ENCODE results near the gene IBSP. TPM values are rescaled to one million over a fixed set of nuclear protein-coding genes. Genes with fewer than 3 reads are reported as not detected.

The IBSP gene
- total RNA-seq, 1 donor from 2014 or later, result not detected

DNA sequence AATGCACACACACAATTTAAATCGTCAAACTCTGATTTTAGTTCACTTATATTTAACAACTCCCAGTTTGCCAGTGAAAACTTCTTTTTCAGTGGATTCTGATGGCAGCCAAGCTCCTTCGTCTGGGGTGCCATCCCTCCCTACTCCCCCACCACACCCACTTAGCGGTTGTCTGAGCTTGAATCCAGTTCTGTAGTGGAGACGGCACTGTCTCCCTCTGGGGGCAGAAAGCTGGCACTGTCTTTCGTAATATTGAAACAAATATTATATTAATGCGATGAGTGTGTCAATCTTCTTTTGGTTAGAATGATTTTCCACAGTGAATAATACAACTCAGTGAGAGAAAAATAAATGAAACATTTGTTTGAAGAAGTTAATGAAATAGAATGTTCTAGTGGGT lies 38.9 kb downstream of the IBSP start:
- no peak for DNase-seq

DNA sequence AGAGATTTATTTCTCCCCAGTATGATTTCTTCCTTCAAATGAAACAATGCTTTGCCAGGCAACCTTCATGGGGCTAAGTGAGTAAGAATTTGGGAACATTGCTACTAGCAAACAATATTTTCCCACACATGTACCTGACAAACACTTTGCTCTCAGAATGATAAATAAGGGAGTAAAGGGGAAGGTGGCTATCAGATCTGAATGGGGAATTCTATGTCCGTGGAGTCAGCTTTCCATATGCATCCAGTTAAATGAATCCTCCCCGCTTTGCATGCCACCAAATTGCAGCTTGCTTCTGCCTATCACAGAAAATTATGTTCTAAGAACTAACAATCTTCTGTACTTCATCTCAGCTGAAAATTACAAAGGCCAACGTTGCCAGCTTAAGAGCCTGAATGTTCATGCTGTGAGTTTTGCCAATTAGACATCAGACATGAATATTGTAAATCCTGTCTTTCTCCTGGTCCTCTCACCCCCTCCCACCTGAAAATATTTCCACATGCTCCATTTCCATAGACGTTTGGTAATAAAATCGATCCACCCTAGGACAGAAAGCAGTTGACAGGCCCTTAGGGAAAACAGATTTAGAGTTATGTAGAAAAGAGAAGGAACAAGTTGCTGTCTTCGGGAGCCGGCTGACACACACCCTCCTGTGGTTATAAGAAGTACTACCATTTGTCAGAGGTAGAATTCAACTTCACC lies 39.7 kb downstream of the IBSP start:
- DNase-seq, result no peak

DNA sequence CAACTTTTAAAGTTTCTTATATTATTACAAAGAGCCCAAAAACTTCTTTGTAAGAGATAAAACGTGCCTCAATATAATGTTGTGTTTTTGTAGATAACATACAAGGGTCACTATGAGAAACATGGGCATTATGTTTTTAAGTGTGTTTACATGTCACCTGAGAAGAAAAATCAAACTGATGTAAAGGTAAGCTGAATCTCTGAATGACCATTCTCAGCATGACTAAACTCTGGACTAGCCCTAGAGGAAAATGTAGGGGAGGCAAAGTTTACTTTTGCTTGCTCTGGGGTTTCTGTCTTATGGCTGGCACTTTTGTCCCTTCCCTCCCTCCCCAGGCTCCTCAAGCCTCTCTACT lies 40.2 kb downstream of the IBSP start:
- DNase-seq, result no peak

DNA sequence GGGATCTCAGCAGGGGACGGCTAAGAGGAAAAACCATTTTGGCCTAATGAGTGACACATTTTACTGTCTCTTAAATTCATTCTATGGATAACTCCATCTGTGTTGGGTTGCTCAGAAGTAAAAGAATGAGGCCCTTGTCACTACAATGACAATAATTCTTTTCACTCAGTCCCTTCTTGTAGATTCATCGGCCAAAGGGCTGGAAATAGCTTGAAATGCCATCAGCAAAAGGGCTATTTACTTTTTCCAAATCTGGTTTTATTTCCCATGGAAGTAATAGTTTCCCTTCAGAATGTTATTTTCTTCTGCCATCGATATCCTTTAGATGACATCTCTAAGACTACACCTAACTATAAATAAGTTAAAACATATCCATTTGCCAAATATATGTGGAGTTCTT lies 40.8 kb downstream of the IBSP start:
- DNase-seq, result no peak

DNA sequence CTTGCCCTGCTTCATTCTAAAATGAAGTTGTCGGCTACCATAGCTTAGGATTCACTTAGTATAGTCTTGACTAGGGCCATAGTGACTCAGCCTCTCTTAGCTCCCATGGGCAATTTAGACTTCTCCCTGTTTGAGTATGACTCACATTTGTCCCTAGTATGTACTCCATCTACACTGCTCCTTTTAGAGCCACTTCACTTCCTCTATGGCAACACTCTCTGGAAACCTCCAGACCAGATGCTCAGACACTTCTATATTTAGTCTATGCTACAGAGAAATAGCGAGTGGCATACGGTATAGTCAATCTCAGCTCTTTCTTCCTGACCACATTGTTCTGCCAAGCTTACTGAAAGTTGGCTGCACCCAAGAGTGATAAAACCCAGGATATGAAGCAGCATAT lies 44.6 kb downstream of the IBSP start:
- DNase-seq, result peak; percentile 46

DNA sequence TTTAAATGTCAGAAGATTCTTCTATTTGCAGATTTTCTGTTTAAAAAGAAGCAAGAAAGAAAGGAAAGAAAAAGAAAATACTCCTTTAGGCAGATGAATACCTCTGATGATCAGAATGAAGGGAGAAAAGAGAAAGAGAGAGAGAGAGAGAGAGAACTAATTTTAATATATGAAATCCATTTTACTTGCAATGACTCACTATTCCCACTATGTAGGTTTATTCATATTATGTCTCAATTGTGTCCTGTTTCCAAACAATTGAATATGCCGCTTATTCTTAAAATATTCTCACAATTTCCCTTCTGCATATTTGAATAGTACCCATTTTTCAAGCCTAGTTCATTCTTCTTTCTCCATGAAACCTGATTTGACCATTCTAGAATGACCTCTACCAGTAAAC lies 45.1 kb downstream of the IBSP start:
- DNase-seq, result no peak

DNA sequence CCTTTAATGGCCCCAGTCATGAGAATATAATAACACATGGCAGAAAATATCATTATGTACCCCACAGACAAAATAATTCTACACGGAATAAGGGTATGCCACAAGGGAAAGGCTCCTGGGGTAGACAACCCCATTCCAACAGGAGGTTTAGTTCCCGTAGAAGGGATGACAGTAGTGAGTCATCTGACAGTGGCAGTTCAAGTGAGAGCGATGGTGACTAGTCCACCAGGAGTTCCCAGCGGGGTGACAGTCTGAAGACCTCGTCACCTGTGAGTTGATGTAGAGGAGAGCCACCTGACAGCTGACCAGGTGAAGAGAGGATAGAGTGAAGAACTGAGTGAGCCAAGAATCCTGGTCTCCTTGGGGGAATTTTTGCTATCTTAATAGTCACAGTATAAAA lies 46.9 kb downstream of the IBSP start:
- DNase-seq, result no peak

DNA sequence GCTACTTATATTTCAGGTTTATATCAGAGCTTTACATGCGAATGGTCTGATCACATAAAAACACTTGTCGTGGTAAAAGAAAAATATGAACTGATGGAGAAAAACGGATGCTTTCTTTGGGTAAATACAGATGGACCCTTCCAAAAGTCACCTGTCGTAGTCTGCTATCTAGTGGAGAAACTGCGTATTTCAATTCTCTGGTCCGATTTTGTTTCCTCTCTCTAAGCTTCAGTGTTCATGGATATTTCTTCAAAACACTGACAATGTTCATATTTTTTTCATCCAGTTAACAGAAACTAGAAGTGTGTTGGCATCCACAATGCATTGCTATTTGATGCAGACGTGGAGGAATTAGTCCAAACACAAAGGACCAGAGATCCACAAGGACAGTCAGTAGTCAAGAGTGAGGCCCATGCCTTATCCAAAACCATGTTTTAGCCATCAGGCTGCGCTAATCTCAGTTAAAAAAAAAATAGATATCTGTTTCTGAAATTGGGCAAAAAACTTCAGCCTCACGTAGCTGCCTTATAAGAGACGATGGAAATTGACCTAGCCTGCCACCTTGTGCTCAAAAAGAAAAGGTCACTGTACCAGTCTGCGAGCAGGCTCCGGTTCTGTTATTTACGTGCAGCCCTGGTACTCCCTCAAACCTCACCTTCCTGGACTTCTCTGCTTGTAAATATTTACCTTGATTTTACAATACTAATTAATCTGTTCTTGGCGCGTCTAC lies 49.4 kb downstream of the IBSP start:
- DNase-seq, result no peak

DNA sequence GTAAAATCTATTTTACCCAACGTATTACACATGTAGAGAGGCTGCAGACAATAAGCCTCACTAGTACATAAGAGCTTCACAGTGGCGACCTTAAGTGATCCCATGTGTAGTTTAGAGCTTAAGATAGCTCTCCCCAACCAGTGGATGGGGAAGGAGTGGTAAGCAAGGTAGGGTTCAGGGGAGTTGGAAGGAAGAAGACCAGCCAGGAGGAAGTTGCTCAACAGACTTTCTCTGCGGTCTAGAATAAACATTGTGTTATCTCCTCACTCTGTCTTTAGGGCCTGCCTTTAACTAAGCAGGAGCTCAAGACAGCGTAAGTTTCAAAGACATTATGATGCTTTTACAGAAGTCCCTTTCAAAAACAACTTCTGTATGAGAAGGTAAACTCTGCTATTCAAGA lies 50.3 kb downstream of the IBSP start:
- DNase-seq, result no peak

DNA sequence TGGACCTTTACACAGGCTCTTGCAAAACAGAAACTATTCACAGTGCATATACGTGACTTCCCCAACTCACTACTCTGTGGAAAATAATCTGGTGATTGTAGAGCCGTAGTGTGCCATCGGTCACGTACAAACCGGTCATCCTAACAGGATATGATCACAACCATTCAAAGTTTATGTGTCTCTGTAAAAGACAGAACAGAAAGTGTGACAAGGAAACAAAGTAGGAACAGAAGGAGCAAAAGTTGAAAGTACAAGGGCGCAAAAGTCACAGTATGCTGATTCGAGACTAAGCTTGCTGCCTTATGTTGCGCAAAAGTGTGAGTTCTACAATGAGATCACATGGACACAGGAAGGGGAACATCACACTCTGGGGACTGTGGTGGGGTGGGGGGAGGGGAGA lies 52.0 kb downstream of the IBSP start:
- DNase-seq, result no peak

DNA sequence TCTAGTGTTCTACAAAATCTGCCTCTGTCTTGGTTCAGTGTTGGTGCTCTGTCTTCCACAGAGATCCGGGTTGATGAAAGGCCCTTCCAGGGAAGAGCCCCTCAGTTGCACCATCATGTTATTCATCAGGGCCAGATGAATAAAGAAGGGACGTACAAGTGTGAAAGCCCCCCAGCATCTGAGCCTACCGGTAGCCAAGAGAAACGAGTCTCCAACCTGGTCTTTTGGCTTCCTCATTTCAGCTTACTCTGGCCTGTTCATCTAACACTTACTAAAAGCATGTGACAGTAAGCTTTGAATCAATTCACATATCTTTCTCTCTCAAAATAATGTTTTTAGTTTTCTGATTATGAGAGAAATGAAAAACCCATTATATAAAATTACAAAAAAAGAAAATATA lies 52.6 kb downstream of the IBSP start:
- DNase-seq, result no peak

DNA sequence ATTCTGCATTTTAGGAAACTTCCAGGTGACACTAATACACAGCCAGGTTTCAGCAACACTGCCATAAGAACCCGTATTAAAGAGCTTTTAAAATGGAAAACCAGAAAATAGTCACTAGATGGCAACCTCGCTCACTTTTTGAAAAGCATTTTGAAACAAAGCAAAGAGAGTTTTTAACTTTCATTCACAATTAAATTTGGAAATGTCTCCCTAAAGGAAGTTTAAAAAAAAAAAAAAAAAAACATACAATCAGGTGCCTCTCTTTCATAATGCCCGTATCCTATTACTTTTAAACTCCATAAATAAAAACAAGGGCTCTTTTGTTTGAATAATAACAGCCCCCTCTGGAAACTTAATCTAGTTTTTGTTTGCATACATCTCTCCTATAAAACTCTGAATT lies 53.8 kb downstream of the IBSP start:
- no peak for DNase-seq

DNA sequence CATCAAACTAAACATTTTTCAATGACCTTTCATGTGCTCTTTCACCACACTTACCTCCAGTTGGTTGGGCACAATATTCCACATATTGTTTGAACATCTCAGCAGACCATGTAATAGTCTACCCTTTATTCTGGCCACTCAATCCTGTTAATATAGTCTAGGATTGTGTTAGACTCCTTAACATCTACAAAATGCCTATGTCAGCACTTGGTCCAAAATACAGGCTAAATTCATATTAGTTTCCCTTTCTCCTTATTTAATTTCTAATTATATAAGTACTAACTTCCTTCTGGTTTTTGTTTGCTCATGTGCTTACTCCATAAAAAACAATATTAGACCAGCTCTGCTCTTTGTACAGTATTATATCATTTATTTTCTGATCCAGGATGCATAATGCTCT lies 54.5 kb downstream of the IBSP start:
- no peak for DNase-seq

DNA sequence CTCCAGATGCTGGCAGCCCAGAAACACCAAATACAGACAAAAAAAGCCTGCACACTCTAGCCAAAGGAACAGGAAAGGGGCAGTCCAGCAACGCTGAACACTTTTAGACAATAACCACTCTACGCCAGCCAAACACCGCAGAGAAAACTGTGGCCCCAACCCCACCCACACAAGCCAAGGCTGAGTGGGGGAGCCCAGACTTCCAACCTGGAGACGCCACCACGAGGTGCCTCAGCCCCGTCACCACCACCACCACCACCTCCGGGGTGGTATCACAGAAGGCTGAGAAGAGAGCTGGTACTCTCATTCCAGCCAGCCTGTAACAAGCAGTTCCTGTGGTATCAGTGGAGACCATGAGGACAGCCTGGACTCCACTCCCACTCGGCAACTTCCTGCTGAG lies 56.2 kb downstream of the IBSP start:
- no peak for DNase-seq

DNA sequence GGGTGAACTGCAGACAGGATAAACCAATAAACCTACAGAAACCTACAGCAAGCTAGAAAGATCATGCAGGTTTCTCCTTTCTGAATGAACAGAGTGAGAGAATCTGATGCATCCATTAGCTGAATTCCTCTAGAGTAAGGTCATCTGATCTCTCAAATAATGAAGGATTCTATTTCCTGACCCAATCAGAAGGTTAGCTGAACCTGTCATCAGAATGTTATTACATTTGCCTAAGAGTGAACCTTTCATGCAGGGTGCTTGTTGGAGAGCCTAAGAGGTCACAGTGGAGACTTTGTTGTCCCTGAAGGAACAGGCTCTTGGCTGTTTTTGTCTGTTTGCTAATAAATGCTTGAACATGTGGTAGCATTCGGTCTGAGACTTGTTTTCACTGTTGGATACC lies 57.5 kb downstream of the IBSP start:
- no peak for DNase-seq

DNA sequence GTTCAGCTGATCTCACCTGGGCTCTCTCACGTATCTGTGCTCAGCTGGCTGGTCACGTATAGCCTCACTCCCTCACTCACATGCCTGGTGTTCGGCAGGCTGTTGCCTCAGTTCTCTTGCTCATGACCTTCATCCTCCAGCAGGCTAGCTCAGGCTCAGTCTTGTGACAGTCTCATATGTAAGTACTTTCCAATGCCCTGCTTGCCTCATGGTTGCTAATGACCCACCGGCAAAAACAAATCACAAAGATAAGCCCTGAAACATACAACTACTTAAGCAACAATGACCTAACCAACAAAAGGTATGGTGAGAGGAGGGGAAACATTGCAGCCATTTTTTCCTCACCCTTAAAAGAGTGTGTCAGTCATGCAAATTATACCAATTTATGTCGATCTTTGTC lies 58.4 kb downstream of the IBSP start:
- DNase-seq, result no peak

Other genes starting within 250 kb of the IBSP start
- 0.16 TPM for gene DSPP, start 191.0 kb upstream of the IBSP start, total RNA-seq
- gene DMP1, start 149.3 kb upstream of the IBSP start, total RNA-seq, result 0.16 TPM
- 0.16 TPM for gene MEPE, start 33.4 kb downstream of the IBSP start, total RNA-seq
- gene SPP1, start 176.2 kb downstream of the IBSP start, total RNA-seq, result 190 TPM
- 59.9 TPM for gene PKD2, start 208.1 kb downstream of the IBSP start, total RNA-seq

Measured in occipital lobe (tissue), 2 donors.